Activated CD4-positive, alpha-beta T cell treated with anti-CD3 and anti-CD28 coated beads, Interleukin-2, Interleukin-6, amounts not matched to agents 100 ng/mL and 50 ng/mL, durations not matched to agents 16 hours and 8 hours (primary cell): Measurements from ENCODE around the gene ITPR2.
A peak's percentile ranks its signal among the peaks of the same experiment; 100 is the strongest.

Experiments
- DNase-seq: peaks from one replicate; pipeline ENCODE4 v3.0.0-alpha.2; 2020

ITPR2 gene

DNA sequence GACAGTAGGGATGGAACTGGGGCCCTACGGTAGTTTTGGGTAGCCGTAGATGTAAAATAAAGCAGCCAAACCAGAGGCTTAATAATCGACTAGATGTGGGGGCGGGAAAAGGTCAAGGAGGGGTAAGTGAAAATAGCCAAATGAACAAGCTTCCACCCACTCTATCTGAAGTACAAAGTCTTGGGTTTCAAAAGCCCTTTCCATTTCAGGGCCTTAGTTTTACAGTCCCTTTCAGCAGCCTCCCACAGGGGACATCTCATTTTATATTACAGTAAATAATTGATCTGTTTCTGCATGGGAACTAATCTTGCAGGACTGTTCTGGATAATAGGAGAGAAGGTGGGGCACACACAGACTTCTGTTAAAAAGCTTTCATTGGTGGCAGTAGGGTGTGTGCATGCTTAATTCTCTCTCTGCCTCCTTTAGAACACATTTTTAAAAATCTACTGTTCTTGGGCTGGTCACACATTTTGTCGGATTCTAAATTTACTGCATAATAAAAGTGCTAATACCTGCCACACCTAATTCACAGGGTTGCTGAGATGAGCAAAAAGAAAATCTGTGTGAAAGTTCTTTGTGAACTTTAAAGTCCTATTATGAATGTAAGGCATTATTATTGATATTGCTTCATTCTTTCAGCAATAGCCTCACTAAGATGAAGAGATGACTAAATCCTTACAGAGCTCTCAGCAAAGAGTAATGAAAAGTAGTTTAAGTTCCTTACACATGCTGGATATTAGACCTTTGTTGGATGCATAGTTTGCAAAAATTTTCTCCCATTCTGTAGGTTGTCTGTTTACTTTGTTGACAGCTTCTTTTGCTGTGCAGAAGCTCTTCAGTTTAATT is 104.6 kb downstream of the ITPR2 start:
- DNase-seq: no peak

GRCh38 chr12:26727482-26728204 is 105.4 kb downstream of the ITPR2 start:
- DNase-seq: no peak

GRCh38 chr12:26726956-26727355 is 106.0 kb downstream of the ITPR2 start:
- DNase-seq: no peak

GRCh38 chr12:26725276-26725916 is 107.6 kb downstream of the ITPR2 start:
- no peak for DNase-seq

DNA sequence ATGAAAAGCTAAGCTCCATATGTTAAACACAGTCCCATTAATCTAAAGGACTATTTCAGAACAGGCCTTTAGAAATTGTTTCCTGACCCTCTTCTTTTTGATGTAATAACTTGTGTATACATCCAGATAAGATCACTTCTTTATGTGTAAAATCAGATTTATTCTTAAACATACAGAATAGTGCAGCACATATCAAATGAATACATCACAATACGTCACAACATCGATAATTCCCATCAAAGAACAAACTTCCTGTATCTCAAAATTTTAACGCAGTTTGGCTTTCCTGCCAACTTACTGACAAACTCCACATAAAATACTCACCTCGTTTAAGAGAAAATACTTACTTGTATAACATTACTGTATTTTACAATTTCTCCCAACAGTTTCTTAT is 108.7 kb downstream of the ITPR2 start:
- DNase-seq: no peak

- no peak for DNase-seq
These were observed 109.3 kb downstream of the ITPR2 start for GRCh38 chr12:26723379-26724308.

DNA sequence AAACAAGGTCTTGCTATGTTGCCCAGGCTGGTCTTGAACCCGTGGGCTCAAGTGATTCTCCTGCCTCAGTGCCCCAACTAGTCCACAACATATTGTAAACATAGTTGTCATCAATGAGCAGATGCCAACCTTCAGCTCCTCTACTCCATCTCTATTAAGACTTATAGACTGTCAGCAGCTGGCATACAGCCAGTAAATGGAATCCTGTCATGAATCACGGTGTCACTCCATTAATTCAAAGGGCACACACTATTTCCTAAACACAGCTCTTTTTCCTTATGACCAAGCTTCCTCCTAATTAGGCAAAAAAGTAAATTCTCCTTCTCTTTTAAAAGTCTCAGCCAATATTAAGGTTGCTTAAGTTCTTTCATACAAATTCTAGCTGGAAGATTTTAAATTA is 111.2 kb downstream of the ITPR2 start:
- DNase-seq: no peak

DNA sequence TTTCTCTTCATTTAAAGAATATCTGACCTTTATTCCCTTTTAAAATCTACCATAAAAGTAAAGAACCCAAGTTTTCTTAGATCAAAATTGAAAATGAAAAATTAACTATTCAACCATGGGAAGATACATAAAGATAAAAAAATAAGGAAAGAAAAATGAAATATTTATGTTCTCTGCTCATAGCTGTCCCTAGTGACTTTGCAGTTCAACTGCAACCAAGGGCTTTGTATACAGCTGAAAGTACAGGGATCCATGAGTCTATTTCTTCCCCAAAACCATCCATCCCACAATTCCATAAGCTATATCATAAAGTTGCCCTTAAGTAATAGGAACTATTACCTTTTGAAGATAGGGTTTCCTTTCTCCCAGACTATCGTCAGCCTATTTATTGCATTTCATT is 113.1 kb downstream of the ITPR2 start:
- DNase-seq: no peak

DNA sequence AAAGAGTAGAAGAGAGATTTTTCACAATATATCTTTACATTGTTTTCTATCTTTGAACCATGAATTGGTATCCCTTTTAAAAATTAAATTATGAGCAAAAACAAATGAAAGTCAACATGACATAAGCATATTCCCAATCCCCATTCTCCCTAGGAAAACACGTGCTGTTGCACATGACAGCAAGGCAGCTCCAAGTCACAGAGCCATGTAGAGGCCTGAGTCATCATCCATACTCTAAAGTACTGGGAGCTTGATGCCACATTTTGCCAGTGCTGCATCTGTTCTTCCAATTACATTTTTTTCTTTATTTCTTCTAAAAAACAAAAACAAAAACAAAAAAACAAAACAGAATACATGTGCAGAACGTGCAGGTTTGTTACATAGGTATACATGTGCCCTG is 115.2 kb downstream of the ITPR2 start:
- DNase-seq: no peak

GRCh38 chr12:26715232-26715631 is 117.8 kb downstream of the ITPR2 start:
- no peak for DNase-seq

- DNase-seq: no peak
These were observed 119.1 kb downstream of the ITPR2 start for GRCh38 chr12:26713885-26714383.

DNA sequence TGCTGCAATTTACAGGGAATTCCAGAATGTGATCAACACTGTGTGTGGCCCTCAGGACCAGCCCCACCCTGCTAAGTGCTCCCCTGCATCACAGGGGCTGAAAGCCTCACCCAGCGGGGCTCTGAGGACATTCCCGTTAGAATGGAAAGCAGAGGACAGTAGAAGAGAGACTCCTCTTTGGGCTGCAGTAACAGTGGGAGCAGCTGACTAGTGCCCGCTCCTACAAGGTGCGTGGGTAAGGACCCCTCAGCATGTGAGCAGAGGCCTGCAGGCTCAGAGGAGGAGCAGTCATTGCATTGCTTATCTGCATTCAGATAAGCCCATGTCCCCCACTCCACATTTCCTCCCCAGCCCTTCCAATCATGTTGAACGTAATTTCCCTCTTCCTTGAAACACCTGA is 120.1 kb downstream of the ITPR2 start:
- DNase-seq: no peak

GRCh38 chr12:26711569-26711968 is 121.4 kb downstream of the ITPR2 start:
- no peak for DNase-seq

GRCh38 chr12:26711072-26711471 is 121.9 kb downstream of the ITPR2 start:
- no peak for DNase-seq

- no peak for DNase-seq
These were observed 127.1 kb downstream of the ITPR2 start for GRCh38 chr12:26705851-26706250.

DNA sequence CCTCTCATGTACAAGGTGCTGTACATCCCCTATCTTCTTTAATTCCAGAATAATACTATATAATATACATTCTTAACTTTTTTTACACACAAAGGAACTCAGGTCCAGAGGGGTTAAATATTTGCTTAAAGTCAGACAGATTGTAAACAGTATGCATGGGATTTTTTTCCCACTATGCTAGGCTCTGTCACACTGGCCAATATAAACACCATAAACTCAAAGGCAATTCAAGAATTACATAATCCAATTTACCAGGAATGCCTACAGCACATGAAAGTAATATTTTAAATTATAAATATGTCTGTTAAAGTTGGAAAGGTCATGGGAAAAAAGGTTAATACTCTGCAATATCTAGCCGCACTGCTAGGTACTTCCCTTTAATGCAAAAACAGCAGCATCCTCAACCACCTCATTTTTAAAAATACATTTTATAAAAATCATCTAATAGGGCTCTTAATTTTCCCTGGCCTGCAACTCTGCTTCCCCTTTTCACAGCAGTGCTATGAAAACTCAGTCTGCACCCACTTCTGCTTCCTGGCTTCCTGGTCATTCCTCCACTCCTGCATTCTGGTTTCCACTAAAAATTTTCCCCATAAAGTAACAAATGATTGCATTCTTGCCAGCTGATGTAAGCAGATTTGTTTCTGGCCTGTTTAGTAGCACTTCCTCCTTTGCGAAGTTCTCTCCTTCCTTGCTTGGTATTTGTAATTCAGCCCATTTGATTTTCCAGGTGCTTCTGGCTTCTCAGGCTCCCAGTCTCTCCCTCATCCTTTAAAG is 128.1 kb downstream of the ITPR2 start:
- no peak for DNase-seq

DNA sequence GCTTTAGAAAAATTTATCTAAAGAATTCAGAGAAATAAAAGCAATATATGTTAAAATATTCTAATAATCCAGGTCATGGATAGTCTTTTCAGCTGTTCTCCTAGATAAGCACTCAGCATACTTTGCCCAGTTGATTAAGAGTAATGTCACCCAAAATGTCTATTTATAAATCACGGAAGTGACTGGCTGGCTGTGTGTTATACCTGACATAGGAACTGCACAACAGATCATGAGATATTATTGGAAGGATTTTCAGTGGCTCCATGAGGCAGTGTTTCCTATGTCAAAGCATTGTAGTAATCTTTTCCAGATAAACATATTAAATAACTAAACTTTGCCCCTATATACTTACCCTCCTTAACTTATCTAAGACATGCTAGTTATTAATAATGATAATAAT is 128.8 kb downstream of the ITPR2 start:
- no peak for DNase-seq

DNA sequence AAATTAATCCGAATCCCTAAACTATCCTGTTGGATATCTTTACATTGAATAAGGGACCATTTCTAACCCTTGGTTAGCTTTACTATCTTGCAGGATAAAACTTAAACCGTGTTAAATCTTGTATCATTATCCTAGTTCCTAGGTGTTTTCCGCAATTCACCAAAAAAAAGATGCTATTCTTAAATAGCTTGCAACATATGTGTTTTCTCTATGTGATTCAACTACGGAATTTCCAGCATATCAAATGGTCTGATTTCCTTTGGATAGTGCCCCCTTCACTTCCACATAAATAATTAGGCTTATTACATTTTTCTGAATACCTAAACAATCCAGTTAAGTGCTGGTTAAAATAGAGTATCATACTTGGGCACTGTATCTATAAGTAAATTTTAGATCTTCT is 130.3 kb downstream of the ITPR2 start:
- DNase-seq: no peak

DNA sequence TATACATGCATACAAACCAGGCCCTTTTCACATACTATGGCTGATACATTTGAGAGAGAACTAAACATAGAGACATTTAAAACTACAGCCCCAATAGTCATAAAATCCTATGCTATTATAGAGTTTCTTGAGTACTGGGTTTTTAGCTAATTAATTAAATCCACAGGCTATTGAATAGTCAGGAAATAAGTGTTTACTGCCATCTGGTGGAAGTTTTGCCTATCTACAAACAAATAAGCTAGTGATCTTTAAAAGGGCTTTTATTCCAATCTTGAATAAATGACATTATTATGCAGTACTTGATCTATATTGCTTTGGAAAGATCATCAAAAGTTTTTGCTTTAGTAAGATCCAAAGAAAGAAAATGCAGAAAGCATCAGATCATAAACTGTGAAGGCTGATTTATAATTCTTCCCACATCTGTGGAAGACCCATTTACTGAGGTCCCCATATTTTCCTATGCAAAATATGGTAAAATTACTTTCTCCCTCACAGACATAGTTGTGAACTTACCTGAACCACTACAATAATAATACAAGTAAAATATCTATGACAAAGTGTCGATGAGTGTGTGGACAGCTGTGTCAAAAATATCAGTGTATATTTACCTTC is 131.3 kb downstream of the ITPR2 start:
- DNase-seq: peak; percentile 16

DNA sequence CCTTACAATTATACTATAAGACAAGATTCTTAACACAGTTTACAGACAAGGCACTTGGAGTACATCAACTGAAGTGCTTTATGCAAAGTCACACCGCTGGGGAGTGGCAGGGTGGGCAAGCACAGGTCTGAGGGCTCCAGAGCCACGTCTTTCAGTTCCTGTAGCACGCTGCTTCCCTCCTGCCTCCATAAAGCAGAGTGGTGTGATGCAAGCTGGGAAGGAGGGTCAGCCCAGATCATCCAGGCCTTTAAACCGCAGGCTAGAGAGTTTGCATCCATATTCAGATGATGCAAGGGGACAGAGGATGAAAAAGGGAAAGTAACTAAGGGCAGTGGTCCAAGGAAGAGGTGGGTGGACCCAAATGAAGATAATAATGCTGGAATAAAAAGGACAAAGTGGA is 132.6 kb downstream of the ITPR2 start:
- DNase-seq: no peak

GRCh38 chr12:26699237-26699636 is 133.8 kb downstream of the ITPR2 start:
- no peak for DNase-seq
